Activated T-cell treated with anti-CD3 and anti-CD28 coated beads, Interleukin-2, amount 50 U/mL, for 72 hours (primary cell): ENCODE measurements around the gene KCNQ2. TPM values are rescaled to one million over a fixed set of nuclear protein-coding genes. Genes with fewer than 3 reads are reported as not detected.

Experiments used
- ATAC-seq, 2 donors: fragments of 150-1000 bp; cut with Tn5 transposase; replicated peaks in 1 of 2; 2 replicates each; pipeline ENCODE4 v1.10.0; 2021; ENCODE audit warnings: moderate library complexity in 2 of 2, mild to moderate bottlenecking in 1 of 2
- DNase-seq, 2 donors: peaks; one replicate each; pipeline ENCODE4 v3.0.0; 2021 to 2022; ENCODE audit warnings: mixed read lengths in 1 of 2
- H3K27ac Mint-ChIP-seq: one replicate; pipeline ENCODE4 v1.8.0; 2022; ENCODE audit warnings: mild to moderate bottlenecking, moderate library complexity, mixed read lengths
- H3K27me3 Mint-ChIP-seq: one replicate; pipeline ENCODE4 v1.8.0; 2022; ENCODE audit warnings: low read depth, mixed read lengths
- H3K36me3 Mint-ChIP-seq, 2 donors: one replicate each; pipeline ENCODE4 v1.8.0; 2022; ENCODE audit warnings: mixed read lengths in 2 of 2, mild to moderate bottlenecking in 1 of 2; ENCODE audit not compliant: insufficient read depth in 2 of 2
- H3K4me1 Mint-ChIP-seq: one replicate; pipeline ENCODE4 v1.8.0; 2022; ENCODE audit warnings: low read depth, mixed read lengths
- H3K4me3 Mint-ChIP-seq, 2 donors: one replicate each; pipeline ENCODE4 v1.8.0; 2022; ENCODE audit warnings: mild to moderate bottlenecking in 2 of 2, mixed read lengths in 2 of 2, moderate library complexity in 2 of 2
- H3K9me3 Mint-ChIP-seq, 2 donors: one replicate each; pipeline ENCODE4 v1.8.0; 2022; ENCODE audit warnings: mixed read lengths in 2 of 2
- total RNA-seq, 2 donors: library from RNA; stranded (reverse); gene quantifications; one replicate each; pipeline ENCODE4 v1.2.3, GENCODE V29; 2022

Gene KCNQ2
- total RNA-seq, 2 donors from 2014 or later: 0.44 to 0.65 TPM

DNA sequence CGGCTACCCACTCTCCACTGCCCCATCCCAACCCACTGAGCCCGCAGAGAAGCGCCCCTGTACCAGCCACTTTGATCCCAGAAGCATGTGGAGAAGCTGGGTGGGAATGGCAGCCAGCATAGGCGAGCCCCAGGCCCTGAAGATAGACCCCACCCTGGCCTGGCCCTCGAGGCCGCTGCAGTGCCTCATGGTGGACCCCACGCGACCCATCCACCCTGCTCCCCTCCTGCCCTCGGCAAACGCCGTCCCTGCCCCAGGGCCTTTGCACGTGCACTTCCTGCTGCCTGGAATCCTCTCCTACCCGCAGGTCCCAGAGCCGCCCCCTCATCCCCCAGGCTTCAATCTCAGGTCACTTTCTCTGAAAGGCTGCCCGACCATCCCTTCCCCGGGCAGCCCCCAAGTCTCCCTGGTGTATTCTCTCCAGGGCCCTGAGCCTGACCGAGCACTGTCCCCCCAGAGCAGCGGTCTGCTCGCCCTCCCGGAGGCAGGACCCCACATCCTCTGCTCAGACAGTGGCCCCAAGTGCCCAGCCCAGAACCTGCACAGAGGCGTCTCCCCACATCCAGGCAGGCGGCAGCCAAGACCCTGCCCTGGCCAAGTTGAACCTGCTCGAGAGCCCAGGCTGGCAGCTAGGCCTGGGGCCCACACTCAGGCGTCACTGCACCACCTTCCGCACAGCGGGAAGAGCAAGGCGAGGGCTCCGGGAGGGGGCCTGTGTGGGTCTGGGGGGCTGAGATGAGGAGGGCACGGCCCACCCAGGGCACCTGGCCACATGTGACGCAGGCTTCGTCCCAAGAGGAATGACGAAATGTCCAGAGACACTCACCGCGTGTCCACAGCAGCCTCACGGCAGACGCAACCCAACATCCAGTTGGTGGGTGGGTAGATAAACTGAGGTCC is 14.0 kb downstream of the KCNQ2 start:
- no peak for ATAC-seq
- Mint-ChIP-seq H3K27ac (no peak overlapping the region), H3K4me3 (no peak overlapping the region)

DNA sequence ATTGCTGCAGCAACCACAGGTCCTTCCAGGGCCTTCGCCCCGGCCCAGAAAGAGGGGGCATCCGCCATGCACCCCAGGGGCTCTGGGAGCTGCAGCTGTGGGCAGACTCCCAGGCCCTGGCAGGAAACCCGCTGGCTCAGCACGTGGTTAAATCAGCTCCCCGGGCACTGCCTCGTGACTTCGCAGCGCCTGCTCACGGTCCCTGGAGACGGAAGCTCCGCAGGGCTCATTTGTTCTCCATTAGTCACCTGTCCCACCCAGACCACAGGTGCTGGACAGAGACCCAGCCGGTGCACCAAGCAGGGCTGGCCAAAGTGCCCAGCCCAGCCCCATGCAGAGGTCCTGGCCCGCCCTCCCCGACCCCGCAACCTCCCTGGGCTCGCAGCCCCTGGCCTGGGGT is 14.7 kb downstream of the KCNQ2 start:
- no peak overlapping the region for H3K4me3 Mint-ChIP-seq
- no peaks in the 10 kb centered on the region for H3K36me3 Mint-ChIP-seq
- H3K4me1 Mint-ChIP-seq: no peaks in the 10 kb centered on the region
- H3K9me3 Mint-ChIP-seq: no peaks in the 10 kb centered on the region
- ATAC-seq: no peak
- H3K27me3 Mint-ChIP-seq: peaks cover 19% of the 10 kb centered on the region
- no peak for DNase-seq
- no peak overlapping the region for H3K27ac Mint-ChIP-seq

More for the DNA sequence above, 14.0 kb downstream of the KCNQ2 start:
- no peaks in the 10 kb centered on the region for H3K36me3 Mint-ChIP-seq
- no peaks in the 10 kb centered on the region for H3K9me3 Mint-ChIP-seq
- peaks cover 23% of the 10 kb centered on the region for H3K27me3 Mint-ChIP-seq
- no peaks in the 10 kb centered on the region for H3K4me1 Mint-ChIP-seq
- no peak for DNase-seq

DNA sequence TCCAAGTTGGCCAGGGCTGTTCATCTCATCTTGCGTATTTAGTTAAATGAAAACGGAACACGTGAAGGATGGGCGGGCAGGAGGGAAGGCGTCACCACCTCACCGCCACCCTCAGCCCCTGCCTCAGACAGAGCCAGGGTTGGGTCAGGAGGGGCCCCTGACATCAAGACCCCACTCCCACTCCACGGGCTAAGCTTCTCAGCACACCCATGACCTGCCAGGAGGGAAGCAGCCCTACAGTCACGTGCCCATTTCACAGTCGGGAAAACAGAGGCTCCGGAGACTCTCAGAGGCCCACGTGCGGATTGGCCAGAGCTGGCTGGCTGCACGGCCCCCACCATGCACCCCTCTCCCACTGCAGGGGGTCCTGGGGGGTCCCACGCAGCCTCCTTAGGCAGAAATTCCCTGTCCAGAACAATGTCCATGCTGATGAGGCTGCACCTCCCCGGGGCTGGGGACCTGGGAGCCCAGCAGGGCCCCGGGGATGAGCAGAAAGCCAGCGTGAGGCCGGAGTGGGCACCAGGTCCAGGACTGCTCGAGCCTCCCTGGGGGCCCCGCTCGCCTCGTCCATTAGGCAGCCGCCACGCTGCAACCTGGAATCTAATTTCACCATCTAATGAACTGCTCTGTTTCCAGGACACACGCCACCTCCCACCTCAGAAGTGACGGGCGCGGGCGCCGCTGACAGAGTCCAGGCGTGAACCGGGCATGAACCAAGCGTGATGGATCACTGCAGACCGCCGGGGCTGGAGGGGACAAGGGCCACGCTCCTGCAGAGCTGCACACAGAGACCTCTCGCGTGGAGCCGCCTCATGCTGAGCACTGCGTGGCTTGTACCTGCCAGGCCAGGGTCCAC is 15.8 kb downstream of the KCNQ2 start:
- ATAC-seq: no peak
- Mint-ChIP-seq H3K27me3 (peaks cover 14% of the 10 kb centered on the region), H3K27ac (no peak overlapping the region), H3K4me3 (no peak overlapping the region), H3K36me3 (no peaks in the 10 kb centered on the region), H3K9me3 (no peaks in the 10 kb centered on the region), H3K4me1 (no peaks in the 10 kb centered on the region)
- no peak for DNase-seq

DNA sequence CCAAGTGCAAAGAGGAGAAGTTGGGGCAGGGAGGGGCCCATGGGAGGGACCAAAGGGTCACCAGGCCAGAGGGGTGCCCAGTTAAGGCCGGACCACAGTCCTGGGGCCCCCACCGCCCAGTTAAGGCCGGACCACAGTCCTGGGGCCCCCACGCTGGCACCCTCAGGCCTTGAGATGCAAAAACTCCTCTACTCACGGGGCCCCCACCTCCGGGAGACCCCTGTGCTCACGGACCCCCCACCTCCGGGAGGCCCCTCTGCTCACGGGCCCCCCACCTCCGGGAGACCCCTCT is 16.9 kb downstream of the KCNQ2 start:
- ATAC-seq: no peak

DNA sequence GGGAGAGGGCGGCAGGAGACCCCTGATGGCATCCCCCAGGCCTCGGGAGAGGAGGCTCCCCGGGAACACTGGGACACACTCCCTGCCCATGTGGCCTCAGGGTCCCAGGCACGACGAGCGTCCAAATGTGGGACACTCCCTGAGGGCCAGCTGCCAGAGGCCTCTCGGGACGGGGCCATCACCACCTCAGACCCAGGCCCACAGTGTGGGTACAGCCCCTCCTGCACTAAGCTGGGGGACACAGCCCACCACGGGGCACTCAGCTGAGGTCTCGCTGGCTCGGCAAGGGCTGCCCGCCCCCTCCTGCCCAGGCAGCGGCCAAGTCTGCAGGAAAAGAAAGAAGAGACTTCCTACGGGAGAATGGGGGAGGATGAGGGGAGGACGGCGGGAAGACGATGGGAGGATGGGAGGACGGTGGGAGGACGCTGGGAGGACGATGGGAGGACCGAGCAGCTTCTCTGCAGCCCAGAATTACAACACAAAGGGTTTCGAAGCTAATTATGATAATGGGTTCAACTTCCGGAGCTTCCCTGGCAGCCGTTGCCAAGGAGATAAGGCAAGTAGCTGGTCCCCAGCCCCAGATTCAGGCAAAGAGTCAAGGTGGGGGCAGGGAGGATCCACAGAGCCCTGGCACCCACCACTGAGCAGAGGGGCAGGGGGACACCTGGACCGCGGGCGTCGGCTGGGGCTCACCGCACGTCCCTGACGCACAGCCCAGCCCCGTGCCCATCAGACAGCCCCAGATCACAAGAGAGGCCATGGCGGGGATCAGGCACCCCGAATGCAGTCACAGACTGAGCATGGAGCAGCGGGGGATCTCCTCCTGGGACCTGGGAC is 17.5 kb downstream of the KCNQ2 start:
- Mint-ChIP-seq H3K36me3 (no peaks in the 10 kb centered on the region), H3K4me3 (no peak overlapping the region), H3K27me3 (peaks cover 14% of the 10 kb centered on the region), H3K27ac (no peak overlapping the region), H3K9me3 (no peaks in the 10 kb centered on the region), H3K4me1 (no peaks in the 10 kb centered on the region)
- ATAC-seq (no peak), DNase-seq (no peak)

More for the DNA sequence above, 16.9 kb downstream of the KCNQ2 start:
- Mint-ChIP-seq H3K27ac (no peak overlapping the region), H3K9me3 (no peaks in the 10 kb centered on the region), H3K4me1 (no peaks in the 10 kb centered on the region), H3K4me3 (no peak overlapping the region), H3K27me3 (peaks cover 14% of the 10 kb centered on the region), H3K36me3 (no peaks in the 10 kb centered on the region)
- DNase-seq: no peak

DNA sequence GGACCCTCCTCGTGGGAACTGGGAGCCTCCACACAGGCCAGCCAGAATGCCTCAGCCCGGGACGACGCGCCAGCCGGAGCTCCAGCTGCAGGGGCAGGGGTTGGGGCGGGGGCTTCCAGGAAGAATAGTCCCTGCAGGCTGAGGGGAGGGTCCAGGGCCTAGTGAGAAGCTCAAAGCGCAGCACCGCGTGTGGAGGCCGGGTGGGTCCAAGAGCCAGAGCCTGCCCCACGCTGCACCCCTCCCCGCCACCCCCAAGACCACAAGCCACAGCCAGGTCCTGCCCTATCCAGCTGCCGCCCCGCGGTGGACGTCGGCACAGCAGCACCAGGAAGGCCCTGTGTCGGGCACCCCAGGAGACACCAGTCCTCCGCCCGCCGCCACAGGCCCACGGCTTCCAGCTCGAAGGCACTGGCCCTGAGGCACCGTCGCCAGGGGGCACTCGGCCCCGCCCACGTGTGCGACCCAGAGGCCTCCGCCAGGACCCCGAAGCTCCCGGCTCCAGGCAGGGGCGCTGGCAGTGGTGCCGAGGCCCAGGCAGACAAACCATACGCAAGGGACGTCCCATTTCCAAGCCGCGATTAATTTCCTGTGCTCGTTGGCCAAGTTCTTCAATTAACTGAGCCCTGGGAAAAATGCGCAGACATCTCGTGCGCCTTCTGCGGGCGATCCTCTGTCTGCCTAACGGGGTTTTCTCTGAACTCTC is 19.5 kb downstream of the KCNQ2 start:
- no peaks in the 10 kb centered on the region for H3K4me1 Mint-ChIP-seq
- DNase-seq: no peak
- no peak for ATAC-seq

DNA sequence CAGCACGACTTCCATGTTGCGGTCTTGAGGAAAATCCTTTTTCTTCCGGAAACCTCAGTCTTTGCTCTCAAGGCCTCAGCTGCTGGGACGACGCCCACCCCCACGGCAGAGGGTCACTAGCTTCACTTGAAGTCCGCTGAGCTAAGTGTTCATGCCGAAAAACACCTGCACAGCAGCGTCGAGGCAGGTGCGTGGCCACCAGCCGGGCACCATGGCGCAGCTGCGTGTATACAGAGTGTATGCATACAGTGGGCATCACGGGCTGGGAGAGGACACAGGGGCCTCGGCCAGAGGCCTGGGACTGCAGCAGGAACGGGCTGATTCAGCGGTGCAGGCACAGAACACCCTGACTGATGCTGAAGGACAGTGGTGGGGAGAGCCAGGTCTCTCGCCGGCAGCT is 20.1 kb downstream of the KCNQ2 start:
- H3K4me1 Mint-ChIP-seq: peaks cover 2% of the 10 kb centered on the region
- H3K4me3 Mint-ChIP-seq: no peak overlapping the region
- no peaks in the 10 kb centered on the region for H3K36me3 Mint-ChIP-seq
- no peak for ATAC-seq
- H3K27me3 Mint-ChIP-seq: peaks cover 18% of the 10 kb centered on the region
- H3K9me3 Mint-ChIP-seq: no peaks in the 10 kb centered on the region
- no peak for DNase-seq
- H3K27ac Mint-ChIP-seq: no peak overlapping the region

More for the DNA sequence above, 19.5 kb downstream of the KCNQ2 start:
- no peaks in the 10 kb centered on the region for H3K9me3 Mint-ChIP-seq
- no peak overlapping the region for H3K4me3 Mint-ChIP-seq
- no peaks in the 10 kb centered on the region for H3K36me3 Mint-ChIP-seq
- H3K27ac Mint-ChIP-seq: no peak overlapping the region
- peaks cover 14% of the 10 kb centered on the region for H3K27me3 Mint-ChIP-seq

DNA sequence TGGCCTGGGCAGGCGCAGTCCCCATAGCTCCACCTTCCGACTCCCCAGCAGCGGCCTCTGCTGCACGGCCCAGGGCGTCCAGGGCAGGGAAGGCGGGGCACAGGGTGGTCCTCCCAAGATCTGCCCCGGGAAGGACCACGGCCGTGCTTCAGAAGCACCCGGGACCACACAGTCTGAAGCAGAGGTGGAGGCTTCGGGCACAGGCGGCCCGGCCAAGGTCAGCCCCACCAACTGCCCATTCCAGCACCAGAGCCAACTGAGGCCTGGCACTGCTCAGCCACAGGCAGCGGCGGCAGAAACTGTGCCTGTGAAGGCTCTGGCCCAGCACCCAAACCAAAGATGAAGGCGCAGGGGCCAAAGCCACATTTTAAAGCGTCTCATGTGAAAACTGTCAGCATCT is 20.6 kb downstream of the KCNQ2 start:
- H3K9me3 Mint-ChIP-seq: no peaks in the 10 kb centered on the region
- no peak for ATAC-seq
- H3K36me3 Mint-ChIP-seq: no peaks in the 10 kb centered on the region
- H3K4me1 Mint-ChIP-seq: peaks cover 5% of the 10 kb centered on the region
- H3K27me3 Mint-ChIP-seq: peaks cover 21% of the 10 kb centered on the region
- H3K27ac Mint-ChIP-seq: no peak overlapping the region
- H3K4me3 Mint-ChIP-seq: no peak overlapping the region
- no peak for DNase-seq

DNA sequence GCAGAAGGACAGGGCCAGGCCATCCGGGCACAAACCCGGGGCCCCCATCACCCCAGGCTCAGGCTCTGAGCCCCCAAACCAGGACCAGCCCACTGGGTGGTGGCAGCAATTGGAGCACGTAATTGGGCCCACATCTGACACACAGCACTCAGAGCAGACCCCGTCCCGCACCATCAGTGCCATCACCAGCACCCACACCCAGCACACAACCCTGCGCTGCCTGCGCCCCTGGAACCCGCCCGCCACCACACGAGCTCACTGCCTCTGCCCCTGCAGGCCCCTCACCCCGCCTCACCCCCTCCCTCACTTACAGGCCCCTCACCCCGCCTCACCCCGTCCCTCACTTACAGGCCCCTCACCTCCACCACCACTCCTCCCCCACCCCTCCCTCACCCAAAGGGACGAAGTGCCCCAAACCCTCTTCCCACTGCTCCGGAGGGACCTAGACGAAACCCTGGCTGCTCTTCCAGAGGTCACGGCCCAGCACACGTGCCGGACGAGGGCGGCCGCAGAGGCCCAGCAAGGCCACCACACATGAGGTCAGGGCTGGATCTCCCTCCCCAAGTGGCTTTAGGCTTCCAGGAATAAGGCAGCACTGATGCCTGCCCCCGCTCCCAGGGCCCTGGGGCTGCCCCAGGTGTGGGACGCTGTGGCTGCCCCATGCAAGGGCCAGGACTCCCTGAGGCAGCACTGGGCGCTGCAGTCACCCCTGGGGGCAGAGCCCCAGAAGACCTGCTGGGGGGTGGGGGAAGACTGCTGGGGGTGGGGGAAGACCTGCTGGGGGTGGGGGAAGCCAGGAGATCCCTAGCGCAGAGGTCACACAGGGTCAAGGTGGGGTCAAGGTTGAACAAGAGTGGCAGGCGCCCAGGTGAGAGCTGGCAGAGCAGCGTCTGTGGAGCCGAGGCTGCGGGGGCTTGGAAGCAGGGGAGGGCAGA is 22.4 kb downstream of the KCNQ2 start:
- DNase-seq (no peak), ATAC-seq (peak in 1 of 2 donors; percentile 36)
- H3K36me3 Mint-ChIP-seq: no peaks in the 10 kb centered on the region
- peaks cover 17% of the 10 kb centered on the region for H3K27me3 Mint-ChIP-seq
- no peak overlapping the region for H3K27ac Mint-ChIP-seq
- H3K4me3 Mint-ChIP-seq: no peak overlapping the region
- H3K4me1 Mint-ChIP-seq: peaks cover 5% of the 10 kb centered on the region
- no peaks in the 10 kb centered on the region for H3K9me3 Mint-ChIP-seq

DNA sequence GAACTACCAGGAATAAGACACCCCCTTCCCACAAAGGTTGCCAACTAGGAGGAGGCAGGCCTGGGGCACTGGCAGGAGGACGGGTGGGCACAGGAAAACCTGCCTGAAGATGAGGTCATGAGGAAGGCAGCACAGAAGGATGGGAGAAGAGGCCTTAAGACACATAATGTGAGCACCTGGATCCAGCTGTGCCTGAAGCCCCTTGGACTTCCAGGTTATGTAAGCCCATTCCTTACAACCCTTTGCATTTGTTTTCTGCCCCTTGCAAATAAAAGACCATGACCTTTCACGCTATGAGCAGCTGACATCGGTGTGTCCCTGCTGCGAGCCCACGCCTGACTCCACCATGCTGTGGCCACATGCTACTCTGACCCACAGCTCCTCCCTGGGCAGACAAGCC is 23.4 kb downstream of the KCNQ2 start:
- Mint-ChIP-seq H3K4me3 (no peak overlapping the region), H3K36me3 (no peaks in the 10 kb centered on the region), H3K4me1 (peaks cover 5% of the 10 kb centered on the region), H3K27ac (no peak overlapping the region), H3K27me3 (peaks cover 14% of the 10 kb centered on the region), H3K9me3 (no peaks in the 10 kb centered on the region)
- DNase-seq (no peak), ATAC-seq (no peak)

DNA sequence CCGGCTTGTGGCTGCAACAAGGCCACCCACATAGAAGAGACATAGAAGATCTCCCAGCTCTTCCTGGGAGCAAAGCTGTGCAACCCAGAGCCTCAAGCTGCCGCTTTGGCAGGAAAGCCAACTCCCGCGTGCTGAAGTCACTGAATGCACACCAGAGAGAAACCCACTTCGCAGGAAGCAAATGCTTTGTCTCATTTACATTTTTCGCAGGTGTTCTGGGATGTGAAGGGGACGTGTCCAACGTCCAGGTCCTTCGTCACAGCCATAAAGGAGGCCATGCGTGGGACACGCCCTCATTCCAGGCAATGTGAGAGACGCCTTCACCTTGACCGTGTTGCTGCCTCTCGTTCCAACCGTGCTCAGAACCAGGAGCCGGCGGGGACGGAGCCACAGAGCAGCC is 24.4 kb downstream of the KCNQ2 start:
- Mint-ChIP-seq H3K27me3 (peaks cover 7% of the 10 kb centered on the region), H3K4me1 (peaks cover 5% of the 10 kb centered on the region), H3K27ac (no peak overlapping the region), H3K4me3 (no peak overlapping the region), H3K9me3 (peaks cover 0 to 3% of the 10 kb centered on the region in 2 donors), H3K36me3 (peaks cover 0 to 2% of the 10 kb centered on the region in 2 donors)
- DNase-seq: no peak
- no peak for ATAC-seq

DNA sequence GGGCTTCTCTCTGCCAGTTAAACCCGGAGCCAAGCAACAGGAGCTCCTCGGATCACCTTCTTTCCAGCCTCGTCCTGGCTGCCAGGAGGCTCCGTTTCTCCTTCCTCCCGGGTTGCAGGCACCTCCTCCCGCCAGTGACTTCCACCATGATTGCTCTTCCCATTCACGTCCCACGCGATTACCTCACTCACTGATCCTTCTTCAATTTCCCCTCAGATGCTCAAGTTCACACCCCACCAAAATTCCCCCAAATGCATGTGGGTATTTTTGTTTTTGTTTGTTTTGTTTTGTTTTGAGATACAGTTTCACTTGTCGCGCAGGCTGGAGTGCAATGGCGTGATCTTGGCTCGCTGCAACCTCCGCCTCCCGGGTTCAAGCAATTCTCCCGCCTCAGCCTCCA is 25.1 kb downstream of the KCNQ2 start:
- Mint-ChIP-seq H3K4me1 (peaks cover 6% of the 10 kb centered on the region), H3K27me3 (peaks cover 7% of the 10 kb centered on the region), H3K9me3 (peaks cover 0 to 7% of the 10 kb centered on the region in 2 donors), H3K27ac (no peak overlapping the region), H3K36me3 (peaks cover 0 to 8% of the 10 kb centered on the region in 2 donors), H3K4me3 (no peak overlapping the region)
- ATAC-seq (no peak), DNase-seq (no peak)
